Testis (tissue), 3 donors: ENCODE measurements around the gene ESAM. TPM values are rescaled to one million over a fixed set of nuclear protein-coding genes. Genes with fewer than 3 reads are reported as not detected.

ENCODE experiments used
- DNase-seq: peaks from one replicate; pipeline ENCODE4 v3.0.0-alpha.2; 2019
- H3K27ac ChIP-seq, 2 donors: fragments of 200-600 bp; sonication (generic); one replicate each; pipeline ENCODE4 v1.5.1; 2019
- H3K27me3 ChIP-seq: fragments of 200-600 bp; sonication (generic); one replicate; pipeline ENCODE4 v1.5.1; 2019
- H3K36me3 ChIP-seq: fragments of 200-600 bp; sonication (generic); one replicate; pipeline ENCODE4 v1.5.1; 2017; ENCODE audit warnings: low read depth; ENCODE audit errors: missing control alignments
- H3K4me1 ChIP-seq: fragments of 200-600 bp; sonication (generic); one replicate; pipeline ENCODE4 v1.5.1; 2019
- H3K4me3 ChIP-seq, 2 donors: fragments of 200-600 bp; sonication (generic); one replicate each; pipeline ENCODE4 v1.5.1; 2017 to 2019
- H3K9me3 ChIP-seq: fragments of 200-600 bp; sonication (generic); one replicate; pipeline ENCODE4 v1.5.1; 2017
- POLR2A ChIP-seq: fragments of 450-650 bp; IDR thresholded peaks from one replicate; pipeline ENCODE4 v1.6.1; 2017; ENCODE audit warnings: antibody characterized with exemption, mild to moderate bottlenecking, moderate library complexity
- WGBS, 2 donors: methylation state at CpG; one replicate each; pipeline ENCODE4 v1.1.5; 2018; 5-methylcytosine and 5-hydroxymethylcytosine counted together
- intact Hi-C: fragments of 100-400 bp; cut with DNase I; formaldehyde crosslinking; loops from one replicate; pipeline ENCODE4 v1.15.1; 2023; ENCODE audit warnings: low total_unique reads
- polyA plus RNA-seq: library from polyadenylated mRNA; stranded (reverse); fragments of 350-450 nt; fragmentation: Illumina TruSeq; extraction: RNeasy Lipid Tissue Mini Kit (QIAGEN cat#74804); gene quantifications from one replicate; pipeline ENCODE4 v1.2.3, GENCODE V29; 2014; ENCODE audit warnings: low read depth, low replicate concordance; ENCODE audit not compliant: insufficient read depth
- total RNA-seq, 2 donors: library from RNA; depleted of rRNA; stranded (reverse); fragments of >200 nt; gene quantifications; one replicate each; pipeline ENCODE4 v1.2.3, GENCODE V29; 2016
- TF ChIP-seq, protein P1 (sequence below), 3 experiments: fragments of 450-650 bp in 2 of 3; fragments of 200-600 bp in 1 of 3; sonication (generic) in 1 of 3; IDR thresholded peaks; one replicate each; pipeline ENCODE4 v1.5.1; 2016 to 2019; ENCODE audit warnings: antibody characterized with exemption in 3 of 3, mild to moderate bottlenecking in 2 of 3, moderate library complexity in 1 of 3

ESAM gene
- total and polyA plus RNA-seq, 3 donors from 2014 or later, result 6.0 to 15.8 (median 10.6) TPM

DNA sequence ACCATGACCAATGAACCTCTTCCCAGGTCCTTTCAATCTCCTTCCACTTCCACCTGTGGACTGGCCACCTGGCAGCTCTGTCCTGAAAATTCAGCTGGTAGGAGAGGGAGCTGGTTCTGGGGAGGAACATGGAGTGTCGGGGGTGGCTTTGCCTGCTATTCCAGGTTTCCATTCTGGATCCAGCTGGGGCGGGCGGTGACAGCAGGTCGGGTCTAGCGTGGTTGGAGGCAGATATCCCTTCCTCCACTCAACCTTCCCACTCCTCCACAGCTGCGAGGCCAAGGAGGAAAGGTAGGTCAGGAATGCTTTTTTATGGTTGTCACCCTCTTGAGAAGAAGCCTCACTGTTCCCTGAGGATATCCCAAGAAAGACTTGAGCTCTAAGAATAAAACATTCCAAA lies 19.0 kb downstream of the ESAM start:
- TF ChIP-seq POLR2A, result no peak
- TF ChIP-seq, protein P1, sequence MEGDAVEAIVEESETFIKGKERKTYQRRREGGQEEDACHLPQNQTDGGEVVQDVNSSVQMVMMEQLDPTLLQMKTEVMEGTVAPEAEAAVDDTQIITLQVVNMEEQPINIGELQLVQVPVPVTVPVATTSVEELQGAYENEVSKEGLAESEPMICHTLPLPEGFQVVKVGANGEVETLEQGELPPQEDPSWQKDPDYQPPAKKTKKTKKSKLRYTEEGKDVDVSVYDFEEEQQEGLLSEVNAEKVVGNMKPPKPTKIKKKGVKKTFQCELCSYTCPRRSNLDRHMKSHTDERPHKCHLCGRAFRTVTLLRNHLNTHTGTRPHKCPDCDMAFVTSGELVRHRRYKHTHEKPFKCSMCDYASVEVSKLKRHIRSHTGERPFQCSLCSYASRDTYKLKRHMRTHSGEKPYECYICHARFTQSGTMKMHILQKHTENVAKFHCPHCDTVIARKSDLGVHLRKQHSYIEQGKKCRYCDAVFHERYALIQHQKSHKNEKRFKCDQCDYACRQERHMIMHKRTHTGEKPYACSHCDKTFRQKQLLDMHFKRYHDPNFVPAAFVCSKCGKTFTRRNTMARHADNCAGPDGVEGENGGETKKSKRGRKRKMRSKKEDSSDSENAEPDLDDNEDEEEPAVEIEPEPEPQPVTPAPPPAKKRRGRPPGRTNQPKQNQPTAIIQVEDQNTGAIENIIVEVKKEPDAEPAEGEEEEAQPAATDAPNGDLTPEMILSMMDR (IDR thresholded peaks at IDR 0.05), result no peak
- Histone ChIP-seq H3K36me3 (no peaks in the 10 kb centered on the region), H3K4me3 (no peak overlapping the region), H3K9me3 (no peaks in the 10 kb centered on the region), H3K4me1 (peaks cover 11% of the 10 kb centered on the region), H3K27ac (no peak overlapping the region), H3K27me3 (no peaks in the 10 kb centered on the region)
- WGBS, 2 donors, result 88% methylated on average over 6 of the region's 6 CpGs
- intact Hi-C loops, result no loop called here
- no peak for DNase-seq

DNA sequence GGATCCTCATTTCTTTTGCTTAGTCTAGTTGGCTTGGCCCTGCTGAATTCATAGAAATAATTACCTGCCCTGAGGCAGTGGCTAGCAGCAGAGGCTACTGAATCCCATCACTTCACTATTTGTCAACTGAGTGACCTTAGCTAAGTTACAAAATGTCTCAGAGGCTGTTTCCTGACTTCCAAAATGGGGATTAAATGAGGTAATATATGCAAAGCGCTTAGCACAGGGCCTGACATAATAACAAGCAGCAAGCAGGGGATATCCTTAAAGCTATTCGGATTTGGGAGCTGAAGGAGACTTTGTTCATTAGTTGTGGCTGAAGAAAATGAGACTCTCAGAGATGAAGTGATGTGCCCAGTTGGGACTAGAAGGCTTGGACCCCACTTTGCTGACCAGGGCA lies 19.5 kb downstream of the ESAM start:
- Histone ChIP-seq H3K27ac (no peak overlapping the region), H3K27me3 (no peaks in the 10 kb centered on the region), H3K36me3 (no peaks in the 10 kb centered on the region), H3K9me3 (no peaks in the 10 kb centered on the region), H3K4me3 (no peak overlapping the region), H3K4me1 (peaks cover 11% of the 10 kb centered on the region)
- intact Hi-C loops, result no loop called here
- DNase-seq, result no peak
- 77 to 88% methylated on average over 2 of the region's 2 CpGs for WGBS, 2 donors
- no peak for TF ChIP-seq POLR2A
- TF ChIP-seq, protein P1 (IDR thresholded peaks at IDR 0.05), result no peak

DNA sequence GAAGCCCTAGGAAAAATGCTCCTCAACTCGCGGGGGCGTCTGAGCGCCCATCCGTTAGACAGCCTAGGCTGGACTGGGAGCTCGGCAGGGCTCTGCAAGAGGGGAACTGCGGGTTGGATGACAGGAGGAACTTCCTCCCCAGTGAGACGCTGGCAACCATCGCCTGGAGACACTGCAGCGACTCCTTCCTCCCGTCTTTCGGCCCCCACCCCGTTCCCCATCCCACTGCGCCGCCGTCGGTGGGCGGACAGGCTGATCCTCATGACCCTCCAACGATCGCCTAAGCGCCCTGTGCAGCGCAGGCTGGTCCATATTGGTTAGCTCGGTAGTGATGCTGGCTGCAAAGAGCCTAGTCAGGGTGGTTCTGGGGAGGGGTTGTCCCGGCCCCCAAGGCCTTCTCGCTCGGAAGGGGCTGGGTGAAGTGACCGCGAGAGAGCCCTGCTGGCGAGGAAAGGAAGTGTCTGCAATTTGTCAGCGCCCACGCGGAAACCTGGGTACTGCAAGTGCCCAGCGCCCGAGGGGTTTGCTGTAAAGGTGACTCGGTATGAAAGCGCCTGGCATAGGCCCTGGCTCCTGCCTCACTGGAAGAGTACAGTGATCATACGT lies 21.7 kb downstream of the ESAM start:
- H3K4me1 ChIP-seq, result peaks cover 4% of the 10 kb centered on the region
- no peaks in the 10 kb centered on the region for H3K36me3 ChIP-seq
- no peak for DNase-seq
- no peak for TF ChIP-seq POLR2A
- TF ChIP-seq, protein P1 (IDR thresholded peaks at IDR 0.05), result peak; percentile 26 to 45 (median 38)
- no peaks in the 10 kb centered on the region for H3K9me3 ChIP-seq
- H3K27ac ChIP-seq, result no peak overlapping the region
- intact Hi-C loops, result no loop called here
- WGBS, 2 donors, result 2 to 3% methylated on average over 15 to 37 of the region's 37 CpGs
- peak overlapping the region; percentile 50 to 73 for H3K4me3 ChIP-seq
- no peaks in the 10 kb centered on the region for H3K27me3 ChIP-seq

DNA sequence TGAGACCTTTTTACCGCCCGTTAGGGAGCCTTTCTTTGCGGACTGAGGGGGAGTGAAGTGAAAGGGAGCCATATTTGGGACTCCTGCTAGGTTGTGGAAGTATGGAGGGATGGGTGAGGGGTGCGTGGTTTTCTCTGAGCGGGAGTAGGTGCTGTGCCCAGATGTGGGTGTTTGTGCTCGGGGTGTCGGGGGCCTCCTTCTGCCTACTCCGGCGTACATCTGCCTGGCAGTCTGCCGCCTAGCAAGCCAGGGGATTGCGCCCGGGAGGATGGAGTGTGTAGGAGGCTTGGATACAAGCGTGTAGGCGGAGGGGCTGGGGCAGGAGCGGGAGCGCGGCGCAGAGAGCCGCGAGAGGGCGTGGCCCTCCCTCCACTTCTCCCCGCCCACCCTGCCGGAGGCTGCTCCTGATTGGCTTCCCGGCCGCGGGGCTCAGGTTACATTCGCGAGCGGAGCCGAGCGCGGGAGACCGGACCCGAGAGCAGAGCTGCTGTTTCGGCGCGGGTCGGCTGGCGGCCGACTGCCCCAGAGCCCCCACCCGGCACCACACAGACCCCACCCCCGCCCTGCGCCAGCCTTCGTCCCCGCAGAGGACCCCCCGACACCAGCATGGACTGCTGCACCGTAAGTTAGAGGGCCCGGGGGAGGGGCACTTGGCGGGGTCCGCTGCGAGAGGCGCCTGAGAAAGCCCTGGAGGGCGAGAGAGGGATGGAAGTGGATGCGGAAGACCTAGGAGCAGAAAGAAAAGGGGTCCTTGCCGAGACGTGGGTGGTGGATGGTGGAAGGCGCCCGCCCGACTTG lies 22.4 kb downstream of the ESAM start, which contains the start of gene NRGN:
Gene NRGN, plus strand, starts transcription at position 464 of the 798 bp plus-strand sequence. Its CDS starts 143 bp downstream, at position 607.
- WGBS, 2 donors, result 0 to 1% methylated on average over 21 to 59 of the region's 59 CpGs
- peak within 1 kb of the TSS; percentile 50 to 73 for H3K4me3 ChIP-seq
- peak; percentile 96 for DNase-seq
- H3K27me3 ChIP-seq, result no peaks in the 10 kb centered on the region
- intact Hi-C loops, result no loop called here
- no peak within 1 kb of the TSS for H3K27ac ChIP-seq
- H3K36me3 ChIP-seq, result no peaks in the 10 kb centered on the region
- no peaks in the 10 kb centered on the region for H3K9me3 ChIP-seq
- TF ChIP-seq, protein P1 (IDR thresholded peaks at IDR 0.05), result no peak
- no peak for TF ChIP-seq POLR2A
- H3K4me1 ChIP-seq, result peaks cover 4% of the 10 kb centered on the region
